HEK293 (cell line): ENCODE data around the gene SYS1.

Experiments
- BCL11A ChIP-seq: fragments of 450-650 bp; formaldehyde crosslinking; IDR thresholded peaks from 2 replicates; pipeline ENCODE4 v1.5.1; 2016; ENCODE audit warnings: low read depth, missing biosample characterization, missing genetic modification characterization
- TCF7L2 ChIP-seq: IDR thresholded peaks from 2 replicates; pipeline ENCODE4 v1.6.1; 2011; ENCODE audit warnings: low read depth, mild to moderate bottlenecking, inconsistent platforms, low read length, moderate library complexity, borderline replicate concordance
- ZNF211 ChIP-seq: fragments of 450-650 bp; formaldehyde crosslinking; IDR thresholded peaks from 2 replicates; pipeline ENCODE4 v1.5.1; 2016; ENCODE audit warnings: low read depth, missing biosample characterization, missing genetic modification characterization
- TF ChIP-seq, protein P1 (sequence below): fragments of 450-650 bp; formaldehyde crosslinking; IDR thresholded peaks from 2 replicates; pipeline ENCODE4 v1.5.1; 2016; ENCODE audit warnings: missing biosample characterization, missing genetic modification characterization
- TF ChIP-seq, protein P2 (sequence below): fragments of 450-650 bp; formaldehyde crosslinking; IDR thresholded peaks from 2 replicates; pipeline ENCODE4 v1.5.1; 2016; ENCODE audit warnings: missing biosample characterization, missing genetic modification characterization
- TF ChIP-seq, protein P3 (sequence below): fragments of 450-650 bp; formaldehyde crosslinking; IDR thresholded peaks from 2 replicates; pipeline ENCODE4 v1.5.1; 2016; ENCODE audit warnings: missing biosample characterization, missing genetic modification characterization
- TF ChIP-seq, protein P4 (sequence below): fragments of 450-650 bp; formaldehyde crosslinking; IDR thresholded peaks from 2 replicates; pipeline ENCODE4 v1.5.1; 2016; ENCODE audit warnings: missing biosample characterization, missing genetic modification characterization

DNA sequence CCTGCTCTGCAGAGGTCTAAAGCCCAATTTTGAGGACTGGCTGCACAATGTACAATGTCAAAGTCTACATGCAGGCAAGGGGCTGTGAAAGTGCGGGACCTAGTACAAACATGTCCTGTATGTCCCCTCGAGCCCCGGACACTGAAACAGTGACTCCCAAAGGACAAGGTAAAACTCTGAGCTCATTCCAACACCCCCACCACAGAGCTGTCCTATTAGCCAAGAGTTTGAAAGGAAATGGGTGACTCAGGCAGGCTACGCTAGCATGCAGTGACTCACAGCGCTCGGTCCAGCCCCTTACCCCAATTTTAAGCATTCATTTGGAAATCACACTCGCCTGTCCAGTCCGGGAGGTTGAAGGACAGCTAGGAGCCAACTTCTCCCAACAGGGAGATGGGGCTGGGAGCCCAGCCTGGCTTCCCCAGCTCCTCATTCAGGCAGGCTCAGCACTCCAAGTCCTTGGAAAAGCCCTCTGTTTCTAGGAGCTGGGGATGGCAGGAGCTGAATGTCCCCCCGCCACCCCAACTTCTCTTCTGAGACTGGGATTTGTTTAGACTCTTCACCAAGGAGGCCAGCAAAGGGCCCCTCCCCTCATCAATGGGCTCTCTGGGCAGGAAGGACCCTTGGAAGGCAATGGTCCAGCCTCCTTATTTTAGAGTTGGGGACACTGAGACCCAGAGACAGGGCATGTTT, 18.6 kb upstream of the SYS1 start:
- TF ChIP-seq, protein P1, sequence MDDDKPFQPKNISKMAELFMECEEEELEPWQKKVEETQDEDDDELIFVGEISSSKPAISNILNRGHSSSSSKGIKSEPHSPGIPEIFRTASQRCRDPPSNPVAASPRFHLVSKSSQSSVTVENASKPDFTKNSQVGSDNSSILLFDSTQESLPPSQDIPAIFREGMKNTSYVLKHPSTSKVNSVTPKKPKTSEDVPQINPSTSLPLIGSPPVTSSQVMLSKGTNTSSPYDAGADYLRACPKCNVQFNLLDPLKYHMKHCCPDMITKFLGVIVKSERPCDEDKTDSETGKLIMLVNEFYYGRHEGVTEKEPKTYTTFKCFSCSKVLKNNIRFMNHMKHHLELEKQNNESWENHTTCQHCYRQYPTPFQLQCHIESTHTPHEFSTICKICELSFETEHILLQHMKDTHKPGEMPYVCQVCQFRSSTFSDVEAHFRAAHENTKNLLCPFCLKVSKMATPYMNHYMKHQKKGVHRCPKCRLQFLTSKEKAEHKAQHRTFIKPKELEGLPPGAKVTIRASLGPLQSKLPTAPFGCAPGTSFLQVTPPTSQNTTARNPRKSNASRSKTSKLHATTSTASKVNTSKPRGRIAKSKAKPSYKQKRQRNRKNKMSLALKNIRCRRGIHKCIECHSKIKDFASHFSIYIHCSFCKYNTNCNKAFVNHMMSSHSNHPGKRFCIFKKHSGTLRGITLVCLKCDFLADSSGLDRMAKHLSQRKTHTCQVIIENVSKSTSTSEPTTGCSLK (tag by site-specific recombination): no peak
- TF ChIP-seq, protein P2, sequence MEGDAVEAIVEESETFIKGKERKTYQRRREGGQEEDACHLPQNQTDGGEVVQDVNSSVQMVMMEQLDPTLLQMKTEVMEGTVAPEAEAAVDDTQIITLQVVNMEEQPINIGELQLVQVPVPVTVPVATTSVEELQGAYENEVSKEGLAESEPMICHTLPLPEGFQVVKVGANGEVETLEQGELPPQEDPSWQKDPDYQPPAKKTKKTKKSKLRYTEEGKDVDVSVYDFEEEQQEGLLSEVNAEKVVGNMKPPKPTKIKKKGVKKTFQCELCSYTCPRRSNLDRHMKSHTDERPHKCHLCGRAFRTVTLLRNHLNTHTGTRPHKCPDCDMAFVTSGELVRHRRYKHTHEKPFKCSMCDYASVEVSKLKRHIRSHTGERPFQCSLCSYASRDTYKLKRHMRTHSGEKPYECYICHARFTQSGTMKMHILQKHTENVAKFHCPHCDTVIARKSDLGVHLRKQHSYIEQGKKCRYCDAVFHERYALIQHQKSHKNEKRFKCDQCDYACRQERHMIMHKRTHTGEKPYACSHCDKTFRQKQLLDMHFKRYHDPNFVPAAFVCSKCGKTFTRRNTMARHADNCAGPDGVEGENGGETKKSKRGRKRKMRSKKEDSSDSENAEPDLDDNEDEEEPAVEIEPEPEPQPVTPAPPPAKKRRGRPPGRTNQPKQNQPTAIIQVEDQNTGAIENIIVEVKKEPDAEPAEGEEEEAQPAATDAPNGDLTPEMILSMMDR: no peak
- TF ChIP-seq ZNF211 (tag by site-specific recombination) (no peak), TCF7L2 (no peak), BCL11A (tag by site-specific recombination) (no peak)
- TF ChIP-seq, protein P3, sequence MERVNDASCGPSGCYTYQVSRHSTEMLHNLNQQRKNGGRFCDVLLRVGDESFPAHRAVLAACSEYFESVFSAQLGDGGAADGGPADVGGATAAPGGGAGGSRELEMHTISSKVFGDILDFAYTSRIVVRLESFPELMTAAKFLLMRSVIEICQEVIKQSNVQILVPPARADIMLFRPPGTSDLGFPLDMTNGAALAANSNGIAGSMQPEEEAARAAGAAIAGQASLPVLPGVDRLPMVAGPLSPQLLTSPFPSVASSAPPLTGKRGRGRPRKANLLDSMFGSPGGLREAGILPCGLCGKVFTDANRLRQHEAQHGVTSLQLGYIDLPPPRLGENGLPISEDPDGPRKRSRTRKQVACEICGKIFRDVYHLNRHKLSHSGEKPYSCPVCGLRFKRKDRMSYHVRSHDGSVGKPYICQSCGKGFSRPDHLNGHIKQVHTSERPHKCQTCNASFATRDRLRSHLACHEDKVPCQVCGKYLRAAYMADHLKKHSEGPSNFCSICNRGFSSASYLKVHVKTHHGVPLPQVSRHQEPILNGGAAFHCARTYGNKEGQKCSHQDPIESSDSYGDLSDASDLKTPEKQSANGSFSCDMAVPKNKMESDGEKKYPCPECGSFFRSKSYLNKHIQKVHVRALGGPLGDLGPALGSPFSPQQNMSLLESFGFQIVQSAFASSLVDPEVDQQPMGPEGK (tag by site-specific recombination): peak; percentile 44; the same call in 1 of the 2 replicates
- TF ChIP-seq, protein P4, sequence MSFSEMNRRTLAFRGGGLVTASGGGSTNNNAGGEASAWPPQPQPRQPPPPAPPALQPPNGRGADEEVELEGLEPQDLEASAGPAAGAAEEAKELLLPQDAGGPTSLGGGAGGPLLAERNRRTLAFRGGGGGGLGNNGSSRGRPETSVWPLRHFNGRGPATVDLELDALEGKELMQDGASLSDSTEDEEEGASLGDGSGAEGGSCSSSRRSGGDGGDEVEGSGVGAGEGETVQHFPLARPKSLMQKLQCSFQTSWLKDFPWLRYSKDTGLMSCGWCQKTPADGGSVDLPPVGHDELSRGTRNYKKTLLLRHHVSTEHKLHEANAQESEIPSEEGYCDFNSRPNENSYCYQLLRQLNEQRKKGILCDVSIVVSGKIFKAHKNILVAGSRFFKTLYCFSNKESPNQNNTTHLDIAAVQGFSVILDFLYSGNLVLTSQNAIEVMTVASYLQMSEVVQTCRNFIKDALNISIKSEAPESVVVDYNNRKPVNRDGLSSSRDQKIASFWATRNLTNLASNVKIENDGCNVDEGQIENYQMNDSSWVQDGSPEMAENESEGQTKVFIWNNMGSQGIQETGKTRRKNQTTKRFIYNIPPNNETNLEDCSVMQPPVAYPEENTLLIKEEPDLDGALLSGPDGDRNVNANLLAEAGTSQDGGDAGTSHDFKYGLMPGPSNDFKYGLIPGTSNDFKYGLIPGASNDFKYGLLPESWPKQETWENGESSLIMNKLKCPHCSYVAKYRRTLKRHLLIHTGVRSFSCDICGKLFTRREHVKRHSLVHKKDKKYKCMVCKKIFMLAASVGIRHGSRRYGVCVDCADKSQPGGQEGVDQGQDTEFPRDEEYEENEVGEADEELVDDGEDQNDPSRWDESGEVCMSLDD (tag by site-specific recombination): no peak
